Stimulated activated CD8-positive, alpha-beta memory T cell treated with anti-CD3 and anti-CD28 coated beads, Interleukin-4, amount 100 ng/mL, for 1 hour (primary cell): Measurements from ENCODE around the gene ANXA2R.
"Not testable (repeated sequence)": the region's sequence is repeated elsewhere in the genome, so short reads cannot be mapped to it uniquely, and the experiment has no call there.

Source experiments
- DNase-seq, 2 donors: peaks; one replicate each; pipeline ENCODE4 v3.0.0-alpha.2; 2020; ENCODE audit warnings: low read depth in 2 of 2, low spot score in 1 of 2

The ANXA2R gene, protein sequence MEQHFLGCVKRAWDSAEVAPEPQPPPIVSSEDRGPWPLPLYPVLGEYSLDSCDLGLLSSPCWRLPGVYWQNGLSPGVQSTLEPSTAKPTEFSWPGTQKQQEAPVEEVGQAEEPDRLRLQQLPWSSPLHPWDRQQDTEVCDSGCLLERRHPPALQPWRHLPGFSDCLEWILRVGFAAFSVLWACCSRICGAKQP

DNA sequence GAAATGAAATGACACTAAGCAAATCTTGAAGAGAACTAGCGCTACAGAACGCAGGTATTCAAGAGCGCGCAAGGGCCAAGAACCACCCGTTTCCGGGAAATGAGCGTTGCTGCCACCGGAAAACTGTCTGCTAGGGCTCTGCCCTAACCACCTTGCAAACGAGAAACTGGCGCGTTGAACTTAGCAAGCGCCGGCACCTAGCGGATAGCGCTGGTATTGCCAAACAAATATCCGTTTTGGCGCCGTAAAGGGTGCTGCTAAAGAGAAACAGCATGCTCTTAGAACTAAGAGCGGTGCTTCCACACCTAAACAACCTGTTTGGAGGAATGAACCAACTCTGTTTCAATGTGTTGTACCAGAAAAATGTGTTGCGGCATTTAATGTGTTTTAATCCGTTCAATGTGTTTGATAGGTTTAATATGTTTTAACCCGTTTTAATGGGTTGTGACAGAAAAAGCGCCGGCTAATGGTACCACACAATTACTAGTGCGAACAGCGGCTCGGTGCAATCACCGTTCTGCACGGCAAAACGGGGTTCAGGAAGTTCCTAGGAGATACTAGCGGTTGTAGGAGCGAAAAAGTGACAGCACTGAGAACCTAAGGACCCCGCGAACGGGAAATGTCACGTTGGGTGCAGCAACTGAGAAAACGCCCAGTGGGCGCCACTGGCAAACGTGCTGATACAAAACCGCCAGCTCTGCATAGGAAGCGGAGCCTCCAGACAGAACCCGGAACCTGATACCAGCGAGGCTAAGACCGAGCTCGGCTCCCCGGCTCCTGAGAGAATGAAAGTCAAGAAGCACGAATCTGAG is at the start of gene ANXA2R:
TSS of gene ANXA2R (minus strand) at position 33 of the 812 bp plus-strand sequence. CDS start 273 bp downstream, outside the sequence.
- peak in 1 of 2 donors; percentile 85 for DNase-seq

DNA sequence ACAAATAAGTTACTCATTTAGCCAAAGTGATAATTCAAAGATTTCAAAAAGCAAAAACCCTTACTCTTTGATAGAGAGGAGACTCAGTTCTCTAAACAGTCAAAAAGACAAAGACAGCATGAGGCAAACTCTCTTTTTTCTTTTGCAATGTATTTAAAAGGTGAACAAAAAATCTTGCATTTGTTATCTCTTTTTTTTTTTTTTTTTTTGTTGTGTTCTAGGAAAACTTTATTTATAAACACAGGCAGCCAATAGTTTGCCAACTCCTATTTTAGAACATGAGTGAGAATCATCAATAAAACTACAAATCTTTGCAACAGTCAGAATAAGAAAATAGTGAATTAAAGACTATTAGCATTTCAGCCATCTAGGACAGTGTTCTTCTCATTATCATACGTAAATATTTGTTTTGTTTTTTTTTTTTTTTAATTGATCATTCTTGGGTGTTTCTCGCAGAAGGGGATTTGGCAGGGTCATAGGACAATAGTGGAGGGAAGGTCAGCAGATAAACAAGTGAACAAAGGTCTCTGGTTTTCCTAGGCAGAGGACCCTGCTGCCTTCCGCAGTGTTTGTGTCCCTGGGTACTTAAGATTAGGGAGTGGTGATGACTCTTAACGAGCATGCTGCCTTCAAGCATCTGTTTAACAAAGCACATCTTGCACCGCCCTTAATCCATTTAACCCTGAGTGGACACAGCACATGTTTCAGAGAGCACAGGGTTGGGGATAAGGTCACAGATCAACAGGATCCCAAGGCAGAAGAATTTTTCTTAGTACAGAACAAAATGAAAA is 46.2 kb upstream of the ANXA2R start:
- not testable (repeated sequence) for DNase-seq

DNA sequence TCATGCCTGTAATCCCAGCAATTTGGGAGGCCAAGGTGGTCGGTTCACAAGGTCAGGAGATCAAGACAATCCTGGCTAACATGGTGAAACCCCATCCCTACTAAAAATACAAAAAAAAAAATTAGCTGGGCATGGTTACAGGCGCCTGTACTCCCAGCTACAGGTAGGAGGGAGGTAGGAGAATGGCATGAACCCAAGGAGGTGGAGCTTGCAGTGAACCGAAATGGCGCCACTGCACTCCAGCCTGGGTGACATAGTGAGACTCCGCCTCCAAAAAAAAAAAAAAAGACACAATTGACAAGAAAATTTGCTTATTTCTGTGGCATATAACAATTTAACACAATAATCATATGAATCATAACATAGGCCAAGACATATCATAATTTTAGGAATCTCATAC is 45.3 kb upstream of the ANXA2R start:
- no peak for DNase-seq

DNA sequence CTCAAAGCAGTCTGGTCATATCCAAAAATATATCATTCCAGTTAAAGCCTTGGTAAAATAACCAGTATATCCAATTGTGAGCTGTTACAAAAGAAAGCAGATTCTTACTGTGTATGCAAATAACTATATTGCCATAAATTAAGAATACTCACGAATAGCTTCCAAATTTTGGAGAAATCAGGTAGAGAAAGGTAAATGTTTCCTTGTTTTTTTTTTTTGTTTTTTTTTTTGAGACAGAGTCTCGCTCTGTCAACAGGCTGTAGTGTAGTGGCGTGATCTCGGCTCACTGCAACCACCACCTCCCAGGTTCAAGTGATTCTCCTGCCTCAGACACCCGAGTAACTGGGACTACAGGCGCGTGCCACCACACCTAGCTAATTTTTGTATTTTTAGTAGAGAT is 44.3 kb upstream of the ANXA2R start:
- DNase-seq, result not testable (repeated sequence)

DNA sequence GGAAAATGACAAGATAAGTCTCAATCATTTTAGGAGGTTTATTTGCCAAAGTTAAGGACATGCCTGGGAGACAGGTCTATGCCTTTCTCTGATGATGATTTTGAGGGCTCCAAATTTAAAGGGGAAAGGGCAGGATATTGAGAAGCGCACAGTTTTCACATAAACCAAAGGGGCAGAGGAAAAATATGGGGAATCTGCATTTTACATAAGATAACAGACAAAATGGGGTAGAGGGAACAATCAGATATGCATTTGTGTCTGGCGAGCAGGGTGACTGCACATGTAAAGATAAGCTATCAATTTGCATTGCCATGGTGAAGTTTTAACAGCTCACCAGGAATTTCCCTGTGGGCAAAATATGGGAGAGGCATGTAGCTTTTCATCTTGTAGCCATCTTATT is 41.2 kb upstream of the ANXA2R start:
- DNase-seq, result not testable (repeated sequence)

DNA sequence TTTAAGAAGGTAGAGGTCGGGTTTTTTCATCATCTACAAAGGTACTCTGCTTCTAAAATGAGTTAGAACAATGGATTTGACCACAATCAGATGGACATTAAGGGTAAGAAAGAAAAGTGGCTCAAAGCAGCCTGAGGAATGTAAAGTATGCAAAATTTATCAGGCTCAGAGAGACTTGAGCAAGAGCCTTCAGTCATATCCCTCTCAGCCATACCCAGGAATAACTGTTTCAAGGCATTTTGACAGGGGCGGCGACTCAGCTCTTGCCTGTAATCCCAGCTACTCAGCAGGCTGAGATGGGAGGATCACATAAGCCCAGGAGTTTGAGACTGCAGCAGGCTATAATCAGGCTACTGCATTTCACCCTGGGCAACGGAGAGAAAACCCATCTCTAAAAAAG is 38.8 kb upstream of the ANXA2R start:
- no peak for DNase-seq

DNA sequence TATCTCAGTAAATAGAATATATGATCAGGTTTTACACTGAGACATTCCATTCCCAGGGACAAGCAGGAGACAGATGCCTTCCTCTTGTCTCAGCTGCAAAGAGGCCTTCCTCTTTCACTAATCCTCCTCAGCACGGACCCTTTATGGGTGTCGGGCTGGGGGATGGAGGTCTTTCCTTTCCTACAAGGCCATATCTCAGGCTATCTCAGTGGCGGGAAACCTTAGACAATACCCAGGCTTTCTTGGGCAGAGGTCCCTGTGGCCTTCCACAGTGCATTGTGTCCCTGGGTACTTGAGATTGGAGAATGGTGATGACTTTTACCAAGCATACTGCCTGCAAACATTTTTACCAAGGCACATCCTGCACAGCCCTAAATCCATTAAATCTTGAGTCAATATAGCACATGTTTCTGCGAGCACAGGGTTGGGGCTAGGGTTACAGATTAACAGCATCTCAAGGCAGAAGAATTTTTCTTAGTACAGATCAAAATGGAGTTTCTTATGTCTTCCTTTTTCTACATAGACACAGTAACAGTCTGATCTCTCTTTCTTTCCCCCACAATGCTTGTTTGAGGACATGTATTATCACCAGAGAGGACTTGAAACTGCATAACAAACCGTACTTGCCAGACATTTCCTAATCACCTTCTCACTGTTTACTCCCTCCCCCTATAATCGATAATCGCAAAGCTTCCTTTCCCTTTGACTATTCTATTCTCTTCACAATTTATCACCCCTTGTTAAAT is 37.5 kb upstream of the ANXA2R start:
- not testable (repeated sequence) for DNase-seq

DNA sequence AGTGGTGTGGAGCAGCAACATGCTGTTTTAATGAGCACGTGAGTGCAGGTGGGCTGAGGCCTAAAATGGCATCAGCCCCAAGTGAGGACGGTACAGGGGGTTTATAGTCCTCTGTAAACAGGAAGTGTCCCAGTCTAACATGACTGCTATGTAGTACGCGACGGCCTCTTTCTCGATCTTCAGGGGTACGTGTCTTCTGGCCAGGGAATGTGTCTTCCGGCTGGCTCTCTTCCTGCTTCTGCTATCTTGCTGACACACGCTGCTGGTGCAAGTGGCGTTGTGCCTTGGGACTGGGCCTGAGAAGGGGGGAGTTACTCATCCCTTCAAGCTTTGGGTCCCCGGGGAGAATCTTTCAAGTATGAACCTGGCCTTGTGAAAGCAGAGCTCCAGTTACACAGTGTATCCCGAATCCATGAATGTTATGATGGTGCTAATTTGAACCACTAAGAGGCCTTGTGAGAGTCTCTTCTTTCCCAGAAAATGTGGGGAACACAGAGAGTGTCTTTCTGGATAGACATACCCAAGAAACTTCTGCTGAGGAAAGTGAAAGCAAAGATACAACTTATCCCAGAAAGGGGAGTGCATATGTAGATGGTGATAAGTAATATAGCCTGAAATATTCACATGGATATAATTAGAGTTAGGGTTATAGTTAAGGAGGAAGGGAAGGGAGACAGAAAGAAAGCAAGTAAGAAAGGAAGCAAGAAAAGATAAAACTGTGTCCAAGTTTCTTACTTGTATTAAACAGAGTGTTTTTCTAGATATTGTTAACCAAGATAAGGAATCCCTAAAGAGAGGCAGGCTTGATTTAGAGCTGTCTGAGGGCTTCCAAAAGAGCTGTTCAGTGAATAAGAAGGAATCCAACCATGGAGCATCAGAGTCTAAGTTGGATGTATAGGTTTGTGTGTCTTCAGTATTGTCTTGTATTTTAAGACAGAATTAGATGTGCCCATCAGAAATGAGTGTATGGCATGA is 35.5 kb upstream of the ANXA2R start:
- no peak for DNase-seq

DNA sequence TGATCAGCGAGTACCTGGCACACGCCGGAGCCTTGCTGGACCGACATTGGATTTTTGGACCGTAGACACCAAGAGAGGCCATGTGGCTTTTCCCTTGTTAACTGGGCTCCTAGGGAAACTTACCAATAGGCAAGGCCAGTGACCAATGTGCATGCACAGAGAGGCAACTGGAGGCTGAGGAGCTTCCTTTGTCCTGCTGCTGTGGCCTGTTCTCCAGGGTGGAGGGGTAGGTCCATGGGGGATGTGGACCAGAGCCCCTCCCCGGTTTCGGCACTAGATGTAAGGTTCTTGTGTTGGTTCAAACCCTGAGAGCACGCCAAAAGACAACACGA is 34.8 kb upstream of the ANXA2R start:
- no peak for DNase-seq

DNA sequence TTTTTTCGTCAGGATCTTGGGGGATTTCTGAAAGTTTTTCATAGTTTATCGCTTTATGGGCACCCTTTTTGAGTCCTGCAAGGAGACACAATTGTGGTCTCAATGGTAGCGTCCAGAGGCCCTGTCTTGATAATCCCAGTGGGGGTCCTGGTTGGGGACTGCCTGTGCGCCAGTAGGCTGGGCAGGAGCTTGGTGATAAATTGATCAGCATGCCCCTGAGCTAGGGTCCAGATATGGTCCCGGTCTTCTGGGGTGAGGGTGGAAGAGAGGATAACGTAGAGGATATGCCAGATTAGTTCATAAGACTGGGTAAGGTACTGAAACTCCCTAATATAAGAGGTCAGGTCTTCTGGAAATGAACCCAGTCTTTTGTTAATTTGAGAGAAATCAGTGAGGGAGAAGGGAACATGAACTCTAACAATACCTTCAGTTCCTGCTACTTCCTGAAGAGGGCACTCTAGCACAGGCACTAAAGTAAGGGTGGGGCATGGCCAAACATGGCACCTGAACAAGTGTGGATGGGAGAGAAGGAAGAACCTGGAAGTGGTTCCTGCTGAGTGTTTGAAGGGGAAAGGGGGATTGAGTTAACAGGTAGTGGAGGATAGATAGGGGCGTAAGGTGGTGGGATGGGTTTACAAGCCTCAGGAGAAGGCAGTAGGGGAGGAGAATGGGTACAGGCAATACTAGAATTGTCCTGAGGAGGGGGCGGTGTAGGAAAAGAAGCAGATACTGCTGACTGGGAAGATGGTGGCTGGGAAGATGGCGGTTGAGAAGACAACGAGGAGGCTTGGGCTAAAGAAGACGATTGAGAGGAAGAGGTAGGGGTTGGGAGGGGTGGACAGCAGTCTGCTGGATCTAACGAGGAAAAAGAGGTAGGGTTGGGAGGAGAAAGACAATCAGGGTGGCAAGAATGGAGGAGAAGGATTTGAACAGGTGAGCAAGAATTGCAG is 33.8 kb upstream of the ANXA2R start:
- DNase-seq, result no peak

DNA sequence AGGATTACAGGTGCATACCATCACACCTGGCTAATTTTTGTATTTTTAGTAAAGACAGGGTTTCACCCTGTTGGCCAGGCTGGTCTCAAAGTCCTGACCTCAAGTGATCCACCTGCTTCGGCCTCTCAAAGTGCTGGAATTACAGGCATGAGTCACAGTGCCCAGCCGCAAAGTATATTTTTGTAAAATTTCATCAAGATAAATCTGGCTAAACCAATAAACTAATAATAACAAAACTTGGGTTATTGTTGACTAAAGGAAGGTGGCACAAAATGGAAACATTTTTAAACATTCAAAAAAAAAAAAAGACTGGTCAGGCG is 29.2 kb upstream of the ANXA2R start:
- not testable (repeated sequence) for DNase-seq

DNA sequence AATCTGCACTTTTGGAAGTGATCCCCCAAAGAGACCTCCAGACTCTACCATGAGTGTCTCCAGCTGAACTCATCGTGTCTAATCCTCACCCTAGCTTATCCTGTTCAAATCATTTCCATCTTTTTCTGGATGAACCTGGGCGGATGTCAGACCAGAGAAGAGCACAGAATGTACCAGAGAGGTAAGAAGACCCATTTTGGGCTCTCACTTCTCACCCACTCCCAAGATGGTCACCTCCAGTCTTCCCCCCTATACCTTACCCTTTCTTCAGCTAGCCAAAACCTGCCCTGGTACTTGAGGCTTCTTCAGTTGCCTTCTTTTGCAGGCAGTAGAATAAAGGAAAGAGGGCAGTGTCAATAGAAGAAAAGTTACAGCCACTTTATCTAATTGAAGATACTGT is 27.9 kb upstream of the ANXA2R start:
- no peak for DNase-seq

DNA sequence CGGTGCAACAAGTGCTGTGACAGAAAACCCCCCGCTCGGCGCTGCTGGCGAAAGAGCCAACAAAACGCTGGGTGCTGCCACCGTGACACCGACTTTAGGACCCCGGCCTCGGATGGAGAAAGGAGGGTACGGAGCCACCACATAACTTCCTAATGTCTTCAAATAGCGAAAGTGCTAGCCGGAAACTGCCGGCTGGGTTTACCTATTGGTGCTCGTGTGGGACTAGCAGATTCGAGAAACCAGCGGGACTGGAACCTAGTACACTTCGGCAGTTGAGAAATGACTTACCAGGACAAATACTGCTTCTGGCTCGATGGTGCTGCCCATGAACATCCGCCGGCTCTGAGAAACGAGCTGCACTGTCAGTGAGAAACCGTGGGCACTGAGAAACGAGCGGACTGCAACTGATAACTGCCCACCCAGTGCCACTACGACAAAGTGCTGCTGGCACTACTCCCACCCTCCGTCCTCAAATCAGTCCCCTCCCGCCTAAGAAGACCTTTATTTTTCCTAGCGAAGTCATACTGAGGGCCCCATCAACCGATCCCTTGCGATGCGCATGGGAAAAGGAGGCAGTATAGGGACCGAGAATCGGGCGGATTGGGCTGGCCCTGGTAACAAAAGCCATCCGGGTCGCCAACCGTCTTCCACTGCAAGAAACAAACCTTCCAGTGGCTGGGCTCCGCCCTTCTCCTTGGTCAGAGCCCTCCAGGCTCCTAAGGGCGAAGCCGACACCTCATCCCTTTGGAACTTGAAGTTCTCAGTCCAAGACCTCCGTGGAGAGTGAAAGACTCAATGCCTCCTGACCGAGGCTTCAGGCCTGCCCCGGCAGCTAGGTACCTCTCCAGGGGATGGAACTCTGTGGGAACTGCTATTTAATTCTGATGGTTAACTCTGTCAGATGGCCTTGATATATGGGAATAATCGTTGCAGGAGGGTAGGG is 27.0 kb upstream of the ANXA2R start:
- DNase-seq, result peak; percentile 74 to 81

DNA sequence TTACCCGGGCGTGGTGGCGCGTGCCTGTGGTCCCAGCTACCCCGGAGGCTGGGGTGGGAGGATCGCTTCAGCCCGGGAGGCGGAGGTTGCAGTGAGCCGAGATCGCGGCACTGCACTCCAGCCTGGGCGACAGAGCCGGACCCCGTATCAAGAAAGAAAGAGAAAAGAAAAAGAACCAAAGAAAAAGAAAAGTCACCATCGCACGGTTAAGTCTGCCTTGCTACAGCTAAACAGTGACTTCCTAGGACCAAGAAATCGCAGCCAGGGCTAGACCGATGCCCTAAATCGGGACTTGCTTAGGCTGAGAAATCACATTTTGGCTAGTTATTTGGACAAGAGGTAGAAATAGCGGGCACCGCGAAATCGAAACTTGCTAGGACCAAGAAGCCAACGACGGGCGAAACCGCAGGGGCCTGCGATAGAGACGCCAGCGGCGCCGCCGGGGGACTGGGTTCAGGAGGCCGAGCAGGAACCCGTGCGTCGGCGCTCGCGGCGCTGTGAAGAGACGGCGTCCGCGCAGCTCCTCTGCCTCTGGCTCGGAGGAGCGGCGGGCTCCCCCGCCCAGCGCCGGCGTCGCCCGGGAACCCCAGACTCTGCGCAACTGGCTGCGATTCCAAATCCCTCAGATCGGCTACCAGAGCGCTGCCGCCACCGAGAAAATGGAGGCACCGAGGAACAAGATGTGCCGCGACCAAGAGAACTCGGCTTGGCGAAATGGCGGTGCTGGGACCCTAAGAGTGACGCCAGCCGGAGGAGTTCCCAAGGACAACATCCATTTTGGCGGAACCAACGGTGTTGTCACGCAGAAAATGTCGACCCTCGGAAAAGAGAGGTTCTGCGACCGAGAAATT is 26.1 kb upstream of the ANXA2R start:
- DNase-seq, result peak; percentile 46 to 52

DNA sequence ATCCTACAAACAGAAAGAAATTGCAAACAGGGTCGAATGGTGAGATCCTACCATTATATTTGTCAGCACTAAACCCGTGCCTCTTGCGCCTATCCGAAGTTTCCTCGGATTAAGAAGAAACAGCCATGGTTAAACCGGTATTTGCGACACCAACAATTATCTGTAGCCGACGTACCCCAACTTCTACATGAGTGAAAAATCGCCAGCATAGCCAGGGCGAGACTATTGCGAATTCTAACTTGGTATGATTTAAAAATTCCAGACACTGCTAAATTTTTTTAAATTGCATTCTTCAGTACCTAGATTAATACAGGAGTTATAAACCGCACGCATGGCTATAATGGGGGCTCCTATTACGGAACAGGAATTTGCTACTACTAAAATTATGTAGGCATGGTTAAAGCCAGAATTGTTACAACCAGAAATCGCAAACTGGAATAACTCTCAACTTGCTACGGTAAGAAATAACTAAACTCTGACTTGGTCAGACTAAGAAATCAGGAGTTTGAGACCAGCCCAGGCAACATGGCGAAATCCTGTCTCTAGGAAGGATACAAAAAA is 25.3 kb upstream of the ANXA2R start:
- no peak for DNase-seq

DNA sequence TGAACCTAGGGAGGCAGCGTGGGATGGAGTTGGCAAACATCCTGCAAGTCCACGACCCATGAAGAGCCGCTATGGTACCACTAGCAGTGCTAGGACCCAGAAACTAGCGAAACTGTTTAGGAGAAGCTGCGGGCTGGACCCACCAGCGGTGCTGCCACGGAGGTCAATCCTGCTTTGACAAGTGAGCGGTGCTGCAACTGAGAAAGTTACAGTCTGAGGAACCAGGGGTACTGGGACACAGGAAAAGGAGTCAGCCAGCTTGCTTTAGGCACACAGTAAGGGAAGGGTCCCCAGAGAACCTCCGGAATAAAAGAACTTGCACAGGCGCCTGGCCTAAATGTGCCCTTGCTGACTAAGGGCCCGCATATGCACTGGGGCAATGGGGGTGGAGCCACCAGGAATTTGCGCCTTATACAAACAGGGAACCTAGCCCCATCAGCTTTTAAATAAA is 23.6 kb upstream of the ANXA2R start:
- no peak for DNase-seq
